ENCODE measurements around the gene KBTBD8.

Gene KBTBD8

DNA sequence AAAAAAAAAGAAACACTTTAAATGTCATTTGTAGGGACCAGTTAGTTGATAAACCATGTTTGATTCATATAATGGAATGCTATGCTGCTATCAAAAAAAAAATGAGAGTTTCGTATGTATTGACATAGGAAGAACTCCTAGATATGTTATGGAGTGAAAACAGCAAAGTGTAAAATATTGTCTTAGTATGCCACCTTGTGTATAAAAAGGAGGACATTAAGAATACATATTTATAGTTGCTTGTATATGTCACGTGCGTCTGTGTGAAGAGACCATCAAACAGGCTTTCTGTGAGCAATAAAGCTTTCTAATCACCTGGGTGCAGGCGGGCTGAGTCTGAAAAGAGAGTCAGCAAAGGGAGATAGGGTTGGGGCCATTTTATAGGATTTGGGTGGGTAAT is 39.5 kb downstream of the KBTBD8 start:
- DNase-seq = no peak

- no peak for DNase-seq
Measured at GRCh38 chr3:67044295-67044694, 46.2 kb downstream of the KBTBD8 start.

DNA sequence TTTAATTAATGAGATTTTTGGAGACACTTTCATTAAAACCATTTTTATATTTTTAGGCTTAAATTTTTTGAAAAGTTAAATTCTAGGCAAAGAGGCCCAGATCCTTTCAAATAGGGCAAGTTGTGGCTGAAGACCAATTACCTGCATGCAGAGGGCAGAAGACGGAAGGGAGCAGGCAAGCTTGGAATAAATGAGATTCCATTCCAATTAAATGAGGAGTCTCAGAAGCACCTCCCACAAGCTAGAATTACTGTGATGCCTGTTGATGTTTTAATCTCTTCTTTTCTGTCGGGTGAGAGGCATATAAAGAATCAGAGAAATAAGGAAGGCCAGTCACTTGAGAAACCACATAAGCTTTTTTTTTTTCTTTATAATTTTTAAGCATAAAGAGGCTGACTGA is 46.8 kb downstream of the KBTBD8 start:
- no peak for DNase-seq

GRCh38 chr3:67045711-67046465 is 47.8 kb downstream of the KBTBD8 start:
- DNase-seq = no peak

DNA sequence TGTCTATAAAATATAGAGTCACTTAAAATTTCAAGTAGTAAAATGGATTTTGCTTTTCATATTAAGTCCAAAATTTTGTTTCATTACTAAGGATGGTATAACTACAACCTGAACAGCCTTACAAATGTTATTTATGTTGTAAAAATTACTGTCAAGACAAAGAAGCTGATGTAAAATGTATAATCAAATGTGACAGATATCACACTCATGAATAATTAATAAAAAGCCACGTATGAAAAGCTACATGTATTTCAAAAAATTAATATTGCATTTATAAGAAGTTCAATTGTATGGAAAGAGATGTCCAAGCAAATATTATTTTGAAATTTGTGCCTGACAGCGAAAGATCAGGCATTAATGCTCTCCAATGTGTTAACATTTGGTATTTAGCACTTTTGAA is 48.9 kb downstream of the KBTBD8 start:
- DNase-seq = no peak

GRCh38 chr3:67048067-67048714 is 50.1 kb downstream of the KBTBD8 start:
- no peak for DNase-seq

- DNase-seq = no peak
Measured at GRCh38 chr3:67048715-67049074, 50.6 kb downstream of the KBTBD8 start.

GRCh38 chr3:67059443-67059842 is 61.3 kb downstream of the KBTBD8 start:
- DNase-seq = no peak

All from NCI-H1436 (cell line).